Ovary (tissue), 9 donors: Measurements from ENCODE around the gene ADAM12. TPM values are rescaled to one million over a fixed set of nuclear protein-coding genes. Genes with fewer than 3 reads are reported as not detected.
"Not testable (repeated sequence)": the region's sequence is repeated elsewhere in the genome, so short reads cannot be mapped to it uniquely, and the experiment has no call there.

ENCODE experiments used
- DNase-seq, 5 donors: peaks; one replicate each; pipeline ENCODE4 v3.0.0-alpha.2; 2019 to 2020
- H3K27ac ChIP-seq, 2 donors: fragments of 200-600 bp; one replicate each; pipeline versions ENCODE4 v1.5.1 to v1.8.0; 2019 to 2022
- H3K27me3 ChIP-seq: fragments of 200-600 bp; one replicate; pipeline ENCODE4 v1.8.0; 2022
- H3K36me3 ChIP-seq: fragments of 200-600 bp; sonication (generic); one replicate; pipeline ENCODE4 v1.5.1; 2019
- H3K4me1 ChIP-seq: one replicate; pipeline ENCODE4 v1.8.1; 2013; ENCODE audit warnings: mild to moderate bottlenecking, moderate library complexity; ENCODE audit not compliant: insufficient read depth
- H3K4me3 ChIP-seq: fragments of 200-600 bp; sonication (generic); one replicate; pipeline ENCODE4 v1.5.1; 2017
- H3K9me3 ChIP-seq, 2 donors: fragments of 200-600 bp in 1 of 2; sonication (generic) in 1 of 2; one replicate each; pipeline versions ENCODE4 v1.5.1 to v1.8.1; 2013 to 2019; ENCODE audit warnings: mild to moderate bottlenecking in 1 of 2, moderate library complexity in 1 of 2
- EP300 ChIP-seq: sonication (generic); formaldehyde crosslinking; IDR thresholded peaks from one replicate; pipeline ENCODE4 v1.6.1; 2017; ENCODE audit warnings: antibody characterized with exemption
- POLR2A ChIP-seq: fragments of 450-650 bp; IDR thresholded peaks from one replicate; pipeline ENCODE4 v1.6.1; 2017; ENCODE audit warnings: antibody characterized with exemption, mild to moderate bottlenecking, moderate library complexity
- WGBS, 3 donors: extraction: QIAGEN DNeasy Blood & Tissue Kit in 1 of 3; methylation state at CpG; one replicate each; pipeline versions ENCODE4 v1.1.5 to v1.1.7; 2013 to 2017; 5-methylcytosine and 5-hydroxymethylcytosine counted together
- intact Hi-C, 4 donors: fragments of 100-400 bp; cut with DNase I; formaldehyde crosslinking; loops; one replicate each; pipeline versions ENCODE4 v1.11.0 to v1.15.1; 2022 to 2023
- polyA plus RNA-seq, 2 donors: library from polyadenylated mRNA; stranded (reverse); fragments of 200-250 nt in 1 of 2; fragments of 350-450 nt in 1 of 2; fragmentation: Illumina TruSeq in 1 of 2; extraction: RNeasy Lipid Tissue Mini Kit (QIAGEN cat#74804) in 1 of 2; gene quantifications; one replicate each; pipeline ENCODE4 v1.2.3, GENCODE V29; 2013 to 2014
- total RNA-seq, 7 donors: library from RNA; depleted of rRNA in 2 of 7; stranded (reverse); fragments of >200 nt in 2 of 7; fragmentation: NEBNext Ultra II Directional in 3 of 7; extraction: Animal tissue kit (Norgen Biotek cat#: 25700) in 3 of 7; gene quantifications; one replicate each; pipeline versions ENCODE4 v1.1.0 to v1.2.4, GENCODE V29; 2016 to 2023
- TF ChIP-seq, protein P1 (sequence below), 3 donors: fragments of 450-650 bp in 2 of 3; fragments of 200-600 bp in 1 of 3; IDR thresholded peaks; one replicate each; pipeline versions ENCODE4 v1.5.1 to v1.8.0; 2016 to 2022; ENCODE audit warnings: antibody characterized with exemption in 3 of 3, mild to moderate bottlenecking in 1 of 3
- donor health status: DM: no; HTN: no; CAD: no; lungs with moderate emphysema.
- donor health status: DM: no; HTN: no; CAD: no.
- donor health status: Bipolar disorder and iron deficiency.
- donor health status: DM: yes; HTN: yes; CAD: no.
- donor health status: DM: no; HTN: no; CAD: no.
- donor health status: DM: yes; HTN: yes; CAD: no.

The ADAM12 gene
- total and polyA plus RNA-seq, 9 donors: 1.8 to 27.2 (median 10.3) TPM

DNA sequence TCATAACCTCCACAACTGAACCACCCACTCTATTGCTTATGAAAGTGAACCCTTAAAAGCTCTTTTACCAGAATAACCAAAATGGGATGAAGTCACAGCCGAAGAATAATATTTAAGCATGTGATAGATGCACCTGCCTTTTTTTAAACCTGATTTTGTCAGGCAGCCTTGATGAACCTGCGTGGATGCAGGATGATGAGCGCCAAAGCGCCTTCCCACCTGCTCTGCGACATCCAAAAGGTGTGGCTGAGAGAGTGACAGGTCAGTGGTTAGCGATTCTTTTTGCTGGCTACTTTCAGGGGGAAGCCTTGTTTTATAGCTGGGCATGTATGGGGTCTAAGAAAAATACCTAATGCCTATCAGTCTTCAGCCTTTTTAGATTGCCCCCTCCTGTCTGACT, 334.1 kb downstream of the ADAM12 start:
- Histone ChIP-seq H3K9me3 (no peaks in the 10 kb centered on the region), H3K4me1 (peaks cover 7% of the 10 kb centered on the region), H3K27me3 (no peaks in the 10 kb centered on the region), H3K27ac (no peak overlapping the region), H3K36me3 (no peaks in the 10 kb centered on the region), H3K4me3 (no peak overlapping the region)
- TF ChIP-seq EP300: no peak
- TF ChIP-seq, protein P1, sequence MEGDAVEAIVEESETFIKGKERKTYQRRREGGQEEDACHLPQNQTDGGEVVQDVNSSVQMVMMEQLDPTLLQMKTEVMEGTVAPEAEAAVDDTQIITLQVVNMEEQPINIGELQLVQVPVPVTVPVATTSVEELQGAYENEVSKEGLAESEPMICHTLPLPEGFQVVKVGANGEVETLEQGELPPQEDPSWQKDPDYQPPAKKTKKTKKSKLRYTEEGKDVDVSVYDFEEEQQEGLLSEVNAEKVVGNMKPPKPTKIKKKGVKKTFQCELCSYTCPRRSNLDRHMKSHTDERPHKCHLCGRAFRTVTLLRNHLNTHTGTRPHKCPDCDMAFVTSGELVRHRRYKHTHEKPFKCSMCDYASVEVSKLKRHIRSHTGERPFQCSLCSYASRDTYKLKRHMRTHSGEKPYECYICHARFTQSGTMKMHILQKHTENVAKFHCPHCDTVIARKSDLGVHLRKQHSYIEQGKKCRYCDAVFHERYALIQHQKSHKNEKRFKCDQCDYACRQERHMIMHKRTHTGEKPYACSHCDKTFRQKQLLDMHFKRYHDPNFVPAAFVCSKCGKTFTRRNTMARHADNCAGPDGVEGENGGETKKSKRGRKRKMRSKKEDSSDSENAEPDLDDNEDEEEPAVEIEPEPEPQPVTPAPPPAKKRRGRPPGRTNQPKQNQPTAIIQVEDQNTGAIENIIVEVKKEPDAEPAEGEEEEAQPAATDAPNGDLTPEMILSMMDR (IDR thresholded peaks at IDR 0.05): no peak
- intact Hi-C loops: no loop called here
- DNase-seq: no peak
- 98 to 99% (median 98%) methylated on average over 6 of the region's 6 CpGs for WGBS, 3 donors

DNA sequence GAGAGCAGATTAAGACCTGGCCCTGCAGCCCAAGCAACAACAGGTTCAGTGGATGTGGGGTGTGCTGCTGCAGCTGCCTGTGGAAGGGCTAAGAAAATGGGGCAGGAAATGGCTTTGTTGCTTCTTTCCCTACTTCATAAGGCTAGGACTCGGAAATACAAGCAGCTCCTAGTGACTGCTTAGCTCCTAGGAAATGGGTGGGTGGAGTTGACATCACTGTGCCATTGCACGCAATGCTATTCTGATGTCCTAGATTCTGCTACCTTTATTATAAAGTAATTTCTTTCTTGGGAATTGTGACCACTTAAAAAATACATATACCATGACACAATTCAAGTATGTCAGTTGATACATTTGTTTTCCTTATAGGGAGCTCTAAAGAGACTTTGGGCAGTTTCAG, 336.1 kb downstream of the ADAM12 start:
- intact Hi-C loops: no loop called here
- H3K27me3 ChIP-seq: no peaks in the 10 kb centered on the region
- no peak overlapping the region for H3K27ac ChIP-seq
- H3K36me3 ChIP-seq: no peaks in the 10 kb centered on the region
- no peak overlapping the region for H3K4me3 ChIP-seq
- WGBS, 3 donors: 86 to 95% (median 93%) methylated on average over 2 of the region's 2 CpGs
- H3K4me1 ChIP-seq: no peaks in the 10 kb centered on the region
- no peak for DNase-seq
- H3K9me3 ChIP-seq: no peaks in the 10 kb centered on the region
- TF ChIP-seq, protein P1 (IDR thresholded peaks at IDR 0.05): no peak
- TF ChIP-seq POLR2A (no peak), EP300 (no peak)

DNA sequence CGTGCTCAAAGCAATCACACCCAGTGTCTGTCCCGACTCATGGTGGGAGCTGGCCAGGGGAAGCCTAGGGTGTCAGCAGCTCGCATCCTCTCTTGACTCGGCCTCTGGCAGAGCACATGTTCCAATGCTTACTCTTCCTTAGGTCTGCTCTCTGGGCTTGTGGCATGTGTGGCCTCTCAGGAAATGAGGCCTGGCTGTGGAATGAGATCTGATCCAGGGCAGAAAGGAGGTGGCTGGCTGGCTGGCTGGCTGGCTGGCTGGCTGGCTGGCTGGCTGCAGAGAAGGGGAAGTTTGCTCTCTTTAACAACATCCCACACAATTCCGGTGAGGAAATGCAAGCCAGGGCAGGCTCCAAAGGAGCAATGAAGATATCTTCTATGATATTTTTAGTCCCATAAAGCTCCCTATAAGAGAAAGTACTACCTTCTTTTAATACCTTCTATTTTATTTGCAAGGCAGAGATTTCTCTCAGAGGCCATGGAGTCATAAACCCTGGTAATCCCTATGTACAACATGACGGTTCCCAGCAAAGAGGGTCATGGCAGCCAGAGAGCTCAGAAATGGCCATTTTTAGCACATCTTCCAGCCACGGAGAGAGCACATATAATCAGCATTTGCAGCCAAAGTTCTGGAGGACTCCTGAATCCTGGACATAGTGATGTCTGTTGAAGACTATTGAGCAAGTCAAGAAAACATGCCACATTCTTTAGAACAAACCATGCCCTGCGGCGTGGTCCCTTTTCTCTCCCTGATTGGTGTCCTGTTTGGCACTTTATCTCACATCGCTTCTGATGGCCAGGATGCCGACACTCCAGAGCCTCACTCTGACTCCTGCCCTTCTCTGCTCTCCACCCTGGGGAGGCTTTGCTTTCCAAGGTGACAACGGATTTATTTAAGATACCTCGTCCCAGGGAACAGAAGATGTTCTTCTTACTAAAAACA, 338.2 kb downstream of the ADAM12 start:
- Histone ChIP-seq H3K4me3 (no peak overlapping the region), H3K27me3 (no peaks in the 10 kb centered on the region), H3K27ac (no peak overlapping the region), H3K9me3 (no peaks in the 10 kb centered on the region), H3K36me3 (no peaks in the 10 kb centered on the region), H3K4me1 (peaks cover 2% of the 10 kb centered on the region)
- intact Hi-C loops: no loop called here
- TF ChIP-seq POLR2A: no peak
- no peak for TF ChIP-seq EP300
- TF ChIP-seq, protein P1 (IDR thresholded peaks at IDR 0.05): no peak
- DNase-seq: no peak
- WGBS, 3 donors: 73 to 81% (median 77%) methylated on average over 13 of the region's 13 CpGs

DNA sequence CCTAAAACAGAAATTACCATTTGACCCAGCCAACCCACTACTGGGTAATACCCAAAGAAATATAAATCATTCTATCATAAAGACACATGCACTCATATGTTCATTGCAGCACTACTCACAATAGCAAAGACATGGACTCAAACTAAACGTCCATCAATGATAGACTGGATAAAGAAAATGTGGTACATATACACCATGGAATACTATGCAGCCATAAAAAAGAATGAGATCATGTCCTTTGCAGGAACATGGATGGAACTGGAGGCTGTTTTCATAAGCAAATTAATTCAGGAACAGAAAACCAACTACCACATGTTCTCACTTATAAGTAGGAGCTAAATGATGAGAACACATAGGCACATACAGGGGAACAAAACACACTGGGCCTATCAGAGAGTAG, 340.5 kb downstream of the ADAM12 start:
- H3K36me3 ChIP-seq: not testable (repeated sequence)

DNA sequence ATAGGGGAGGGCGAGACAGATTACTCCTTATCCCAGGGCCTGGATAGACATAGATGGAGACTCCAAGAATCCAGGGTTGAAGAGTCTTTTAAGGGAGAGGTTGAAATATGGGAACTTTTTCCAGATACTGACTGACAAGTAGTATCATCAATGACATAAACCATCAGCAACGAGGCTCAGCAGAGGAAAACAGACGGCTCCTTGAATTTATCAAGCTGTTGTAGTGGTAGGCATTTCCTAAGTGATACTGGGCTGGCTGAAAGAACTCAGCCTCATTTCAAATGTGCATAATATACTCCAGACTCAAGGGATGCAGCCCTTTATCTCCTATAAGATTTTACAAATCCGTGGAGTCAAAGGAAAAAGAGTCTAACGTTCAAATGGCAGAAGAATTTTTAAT, 341.4 kb downstream of the ADAM12 start:
- intact Hi-C loops: no loop called here
- WGBS, 3 donors: 65 to 71% (median 69%) methylated on average over 5 of the region's 5 CpGs
- Histone ChIP-seq H3K27me3 (no peaks in the 10 kb centered on the region), H3K9me3 (no peaks in the 10 kb centered on the region), H3K4me3 (no peak overlapping the region), H3K36me3 (no peaks in the 10 kb centered on the region), H3K27ac (no peak overlapping the region), H3K4me1 (peaks cover 3% of the 10 kb centered on the region)
- TF ChIP-seq EP300 (no peak), POLR2A (no peak)
- TF ChIP-seq, protein P1 (IDR thresholded peaks at IDR 0.05): no peak
- DNase-seq: no peak

More for the DNA sequence above, 340.5 kb downstream of the ADAM12 start:
- DNase-seq, H3K27ac ChIP-seq, intact Hi-C loops, H3K27me3 ChIP-seq, H3K4me3 ChIP-seq, H3K9me3 ChIP-seq, H3K4me1 ChIP-seq: not testable (repeated sequence)
- 81 to 100% (median 89%) methylated on average over 1 of the region's 1 CpG for WGBS, 3 donors
